Activated CD8-positive, alpha-beta memory T cell treated with anti-CD3 and anti-CD28 coated beads, Interleukin-2, amount 50 U/mL, for 24 hours (primary cell): ENCODE measurements around the gene CFAP100.

Source experiments
- DNase-seq: peaks from one replicate; pipeline ENCODE4 v3.0.0-alpha.2; 2020; ENCODE audit errors: extremely low read depth

Gene CFAP100

GRCh38 chr3:126460381-126460780, 65.7 kb downstream of the CFAP100 start:
- no peak for DNase-seq

- no peak for DNase-seq
These were observed 66.9 kb downstream of the CFAP100 start for GRCh38 chr3:126461450-126462070.

- no peak for DNase-seq
These were observed 68.8 kb downstream of the CFAP100 start for GRCh38 chr3:126463521-126463920.

- DNase-seq = no peak
These were observed 69.4 kb downstream of the CFAP100 start for GRCh38 chr3:126464093-126464492.

GRCh38 chr3:126464494-126464893, 69.8 kb downstream of the CFAP100 start:
- no peak for DNase-seq

- no peak for DNase-seq
These were observed 70.3 kb downstream of the CFAP100 start for GRCh38 chr3:126464997-126465396.

GRCh38 chr3:126465928-126466544, 71.3 kb downstream of the CFAP100 start:
- no peak for DNase-seq

- no peak for DNase-seq
These were observed 72.3 kb downstream of the CFAP100 start for GRCh38 chr3:126466886-126467610.

GRCh38 chr3:126467611-126467955, 72.9 kb downstream of the CFAP100 start:
- no peak for DNase-seq

- no peak for DNase-seq
These were observed 73.6 kb downstream of the CFAP100 start for GRCh38 chr3:126468028-126468891.

GRCh38 chr3:126469479-126469878, 74.8 kb downstream of the CFAP100 start:
- no peak for DNase-seq

GRCh38 chr3:126472277-126473006, 77.7 kb downstream of the CFAP100 start:
- no peak for DNase-seq

GRCh38 chr3:126473292-126474168, 78.8 kb downstream of the CFAP100 start:
- DNase-seq = no peak

- DNase-seq = no peak
These were observed 80.0 kb downstream of the CFAP100 start for GRCh38 chr3:126474498-126475412.

GRCh38 chr3:126475413-126476114, 80.9 kb downstream of the CFAP100 start, which contains the start of gene ZXDC:
TSS of gene ZXDC (minus strand) at chr3:126475891. CDS start at chr3:126475865, 26 bp downstream.
- peak; percentile 70 for DNase-seq

GRCh38 chr3:126476166-126477060, 81.7 kb downstream of the CFAP100 start:
- DNase-seq = no peak

- DNase-seq = no peak
These were observed 82.3 kb downstream of the CFAP100 start for GRCh38 chr3:126477061-126477380.
